Measurements from ENCODE around the gene TBXAS1.

The TBXAS1 gene

GRCh38 chr7:140008755-140009610 is 179.9 kb downstream of the TBXAS1 start:
- Histone ChIP-seq H3K4me3 (ENCODE audit: low read depth, low read length) (no peak overlapping the region), H3K36me3 (ENCODE audit: control insufficient read depth in 2 of 2, insufficient read depth in 1 of 2, low read length in 2 of 2) (no peaks in the 10 kb centered on the region), H3K4me1 (ENCODE audit: control insufficient read depth, insufficient read depth, low read length) (no peaks in the 10 kb centered on the region), H3K27ac (ENCODE audit: extremely low read depth, low read depth, low read length) (no peak overlapping the region), H3K9me3 (ENCODE audit: control insufficient read depth, insufficient read depth, low read depth, low read length) (no peaks in the 10 kb centered on the region)
- ChIA-PET CTCF (interaction anchor here (0.8 kb wide), 1 partner anchor 9 kb away, joined by 4 read pairs; no protein-coding TSS in a partner anchor), POLR2A (no interaction called here)
- TF ChIP-seq ZIC2 (tag by site-specific recombination; IDR thresholded peaks at IDR 0.05) (no peak), PBX3 (CRISPR knock-in tag; IDR thresholded peaks at IDR 0.05) (no peak), ZNF133 (tag by site-specific recombination; IDR thresholded peaks at IDR 0.05) (no peak)

GRCh38 chr7:140009735-140010134 is 180.7 kb downstream of the TBXAS1 start:
- ChIA-PET POLR2A (no interaction called here), CTCF (no interaction called here)
- Histone ChIP-seq H3K36me3 (ENCODE audit: control insufficient read depth in 2 of 2, insufficient read depth in 1 of 2, low read length in 2 of 2) (no peaks in the 10 kb centered on the region), H3K4me1 (ENCODE audit: control insufficient read depth, insufficient read depth, low read length) (no peaks in the 10 kb centered on the region), H3K4me3 (ENCODE audit: low read depth, low read length) (no peak overlapping the region), H3K9me3 (ENCODE audit: control insufficient read depth, insufficient read depth, low read depth, low read length) (no peaks in the 10 kb centered on the region), H3K27ac (ENCODE audit: extremely low read depth, low read depth, low read length) (no peak overlapping the region)
- 0 out of 2 replicates have a peak, but pooled peaks have one; percentile 10 for TF ChIP-seq ZFHX2 (tag by site-specific recombination; conservative IDR thresholded peaks at IDR 0.05)
- TF ChIP-seq EGR2 (tag by site-specific recombination; IDR thresholded peaks at IDR 0.05; ENCODE audit: low read depth), result 0 out of 2 replicates have a peak, but pooled peaks have one; percentile 20
- no peak for TF ChIP-seq GFI1B (tag by site-specific recombination; IDR thresholded peaks at IDR 0.05)
- peak; percentile 90 for TF ChIP-seq KLF8 (tag by site-specific recombination; IDR thresholded peaks at IDR 0.05)
- TF ChIP-seq KLF1 (tag by site-specific recombination; IDR thresholded peaks at IDR 0.05), result peak; percentile 99
- TF ChIP-seq ZEB2 (tag by site-specific recombination; IDR thresholded peaks at IDR 0.05), result peak; percentile 83
- no peak for TF ChIP-seq ZNF274 (IDR thresholded peaks at IDR 0.05; ENCODE audit: low read length)
- TF ChIP-seq ZNF274 (tag by site-specific recombination; IDR thresholded peaks at IDR 0.05; ENCODE audit: borderline replicate concordance), result no peak
- no peak for TF ChIP-seq HOXD13 (CRISPR knock-in tag; IDR thresholded peaks at IDR 0.05; ENCODE audit: borderline replicate concordance)
- TF ChIP-seq BCL11B (tag by site-specific recombination; IDR thresholded peaks at IDR 0.05; ENCODE audit: low read depth), result no peak

GRCh38 chr7:140010194-140010895 is 181.3 kb downstream of the TBXAS1 start:
- H3K36me3 ChIP-seq (ENCODE audit: control insufficient read depth in 2 of 2, insufficient read depth in 1 of 2, low read length in 2 of 2), result no peaks in the 10 kb centered on the region
- H3K4me1 ChIP-seq (ENCODE audit: control insufficient read depth, insufficient read depth, low read length), result no peaks in the 10 kb centered on the region
- H3K4me3 ChIP-seq (ENCODE audit: low read depth, low read length), result no peak overlapping the region
- CTCF ChIA-PET, result interaction anchor here (0.7 to 0.9 kb wide), 3 partner anchors 94 to 342 kb away, joined by 3 to 5 read pairs (median 4); no protein-coding TSS in a partner anchor
- no peak for TF ChIP-seq PRDM2 (tag by site-specific recombination; IDR thresholded peaks at IDR 0.05; ENCODE audit: borderline replicate concordance)
- no peak for TF ChIP-seq YY1 (tag by site-specific recombination; IDR thresholded peaks at IDR 0.05)
- TF ChIP-seq ZNF157 (tag by site-specific recombination; IDR thresholded peaks at IDR 0.05), result no peak
- H3K27ac ChIP-seq (ENCODE audit: extremely low read depth, low read depth, low read length), result no peak overlapping the region
- POLR2A ChIA-PET, result no interaction called here
- no peaks in the 10 kb centered on the region for H3K9me3 ChIP-seq (ENCODE audit: control insufficient read depth, insufficient read depth, low read depth, low read length)
